SU-DHL-6 (cell line): ENCODE results near the gene ZNF587.
A peak's percentile ranks its signal among the peaks of the same experiment; 100 is the strongest.
"Not testable (repeated sequence)": the region's sequence is repeated elsewhere in the genome, so short reads cannot be mapped to it uniquely, and the experiment has no call there.

ENCODE experiments used
- H2AFZ ChIP-seq: fragments of 200-600 bp; sonication (generic); 2 replicates; pipeline ENCODE4 v1.6.1; 2014; ENCODE audit warnings: low read depth, mild to moderate bottlenecking, moderate library complexity, mixed read lengths, antibody characterized with exemption, low read length; ENCODE audit not compliant: severe bottlenecking
- H3F3A ChIP-seq: fragments of 200-600 bp; shearing (Covaris generic); 2 replicates; pipeline ENCODE4 v1.6.0; 2016; ENCODE audit warnings: antibody characterized with exemption, mild to moderate bottlenecking; ENCODE audit not compliant: insufficient read depth
- H3K27ac ChIP-seq: fragments of 200-600 bp; sonication (generic); 2 replicates; pipeline ENCODE4 v1.5.1; 2016; ENCODE audit warnings: low read depth, mild to moderate bottlenecking, low read length, moderate library complexity, mixed read lengths
- H3K27me3 ChIP-seq: fragments of 200-600 bp; sonication (generic), shearing (Covaris generic); 2 replicates; pipeline ENCODE4 v1.6.0; 2014; ENCODE audit warnings: mild to moderate bottlenecking, low read length
- H3K36me3 ChIP-seq: fragments of 200-600 bp; sonication (generic); 2 replicates; pipeline ENCODE4 v1.6.1; 2014; ENCODE audit warnings: mild to moderate bottlenecking, low read length, mixed read lengths
- H3K4me2 ChIP-seq: fragments of 300-600, 200-600 bp; shearing (Covaris generic), sonication (generic); 2 replicates; pipeline ENCODE4 v1.6.0; 2014; ENCODE audit warnings: low read length, low read depth, mild to moderate bottlenecking; ENCODE audit not compliant: poor library complexity, severe bottlenecking
- H3K4me3 ChIP-seq: fragments of 200-600 bp; sonication (generic); 2 replicates; pipeline ENCODE4 v1.5.1; 2014; ENCODE audit warnings: antibody characterized with exemption, low read length, mild to moderate bottlenecking, mixed read lengths; ENCODE audit not compliant: insufficient read depth, poor library complexity, severe bottlenecking
- H3K79me2 ChIP-seq: fragments of 200-600 bp; sonication (generic); 2 replicates; pipeline ENCODE4 v1.6.1; 2014; ENCODE audit warnings: mild to moderate bottlenecking, low read length, moderate library complexity; ENCODE audit not compliant: insufficient read depth
- H3K9ac ChIP-seq: fragments of 200-600 bp; sonication (generic); 2 replicates; pipeline ENCODE4 v1.7.0; 2014; ENCODE audit warnings: mild to moderate bottlenecking, low read length
- H3K9me2 ChIP-seq: fragments of 200-600 bp; sonication (generic); replicated peaks from 2 replicates; pipeline ENCODE4 v1.6.1; 2014; ENCODE audit warnings: low read length; ENCODE audit not compliant: insufficient read depth
- H3K9me3 ChIP-seq: fragments of 200-600 bp; sonication (generic); 2 replicates; pipeline ENCODE4 v1.6.1; 2014; ENCODE audit warnings: low read length, mixed read lengths; ENCODE audit not compliant: insufficient read depth
- H4K20me1 ChIP-seq: fragments of 200-600 bp; sonication (generic); 2 replicates; pipeline ENCODE4 v1.6.1; 2014; ENCODE audit warnings: low read depth, mild to moderate bottlenecking, antibody characterized with exemption, low read length, moderate library complexity, mixed read lengths
- CTCF ChIP-seq: fragments of 200-600 bp; sonication (generic); IDR thresholded peaks from one replicate; pipeline ENCODE4 v1.5.1; 2017; ENCODE audit warnings: antibody characterized with exemption, mild to moderate bottlenecking, low read length, moderate library complexity; ENCODE audit not compliant: insufficient read depth, poor library complexity, severe bottlenecking
- EZH2phosphoT487 ChIP-seq: fragments of 200-600 bp; sonication (generic), shearing (Covaris generic); conservative IDR thresholded peaks from 2 replicates; pipeline ENCODE4 v1.6.1; 2018; ENCODE audit warnings: mild to moderate bottlenecking, antibody characterized with exemption, low read length, moderate library complexity, mixed read lengths

Gene ZNF587

GRCh38 chr19:57825511-57825910 lies 24.1 kb upstream of the ZNF587 start:
- Histone ChIP-seq H3K36me3 (no peaks in the 10 kb centered on the region), H3K4me2 (no peak overlapping the region), H3K27me3 (no peaks in the 10 kb centered on the region), H3F3A (no peaks in the 10 kb centered on the region), H3K79me2 (peaks cover 93% of the 10 kb centered on the region), H3K4me3 (no peak overlapping the region), H3K9ac (no peak overlapping the region), H3K27ac (no peak overlapping the region), H3K9me2 (no peaks in the 10 kb centered on the region), H2AFZ (no peak overlapping the region), H3K9me3 (no peaks in the 10 kb centered on the region), H4K20me1 (no peaks in the 10 kb centered on the region; the same call in 1 of the 2 replicates)
- TF ChIP-seq CTCF (no peak), EZH2phosphoT487 (no peak)

- H3K9ac ChIP-seq: no peak overlapping the region
- peaks cover 79% of the 10 kb centered on the region for H3K79me2 ChIP-seq
- no peak overlapping the region for H3K27ac ChIP-seq
- no peaks in the 10 kb centered on the region; the same call in 1 of the 2 replicates for H4K20me1 ChIP-seq
- no peaks in the 10 kb centered on the region for H3K27me3 ChIP-seq
- H3K9me3 ChIP-seq: no peaks in the 10 kb centered on the region
- H3F3A ChIP-seq: no peaks in the 10 kb centered on the region
- no peak overlapping the region for H3K4me2 ChIP-seq
- H3K9me2 ChIP-seq: no peaks in the 10 kb centered on the region
- TF ChIP-seq CTCF (no peak), EZH2phosphoT487 (no peak)
- no peak overlapping the region for H2AFZ ChIP-seq
- no peak overlapping the region for H3K4me3 ChIP-seq
- no peaks in the 10 kb centered on the region for H3K36me3 ChIP-seq
Observed at GRCh38 chr19:57829316-57829715, 20.3 kb upstream of the ZNF587 start.

GRCh38 chr19:57830071-57830602 lies 19.5 kb upstream of the ZNF587 start, which contains the start of gene ZNF587B:
ZNF587B (plus strand) TSS chr19:57830299; CDS start chr19:57830529, 230 bp downstream.
- H2AFZ ChIP-seq: no peak within 1 kb of the TSS
- H3F3A ChIP-seq: no peaks in the 10 kb centered on the region
- H3K9ac ChIP-seq: no peak within 1 kb of the TSS
- no peak within 1 kb of the TSS for H3K4me2 ChIP-seq
- H3K36me3 ChIP-seq: no peaks in the 10 kb centered on the region
- peaks cover 71% of the 10 kb centered on the region for H3K79me2 ChIP-seq
- no peak for TF ChIP-seq EZH2phosphoT487
- peak; percentile 43 for TF ChIP-seq CTCF
- no peaks in the 10 kb centered on the region for H3K27me3 ChIP-seq
- H3K27ac ChIP-seq: no peak within 1 kb of the TSS
- H3K9me3 ChIP-seq: no peaks in the 10 kb centered on the region
- no peak within 1 kb of the TSS for H3K4me3 ChIP-seq
- no peaks in the 10 kb centered on the region for H3K9me2 ChIP-seq
- no peaks in the 10 kb centered on the region; the same call in 1 of the 2 replicates for H4K20me1 ChIP-seq

- H2AFZ ChIP-seq, H3K4me3 ChIP-seq, H4K20me1 ChIP-seq, H3K27me3 ChIP-seq, H3K27ac ChIP-seq, H3F3A ChIP-seq, H3K9me3 ChIP-seq, H3K9ac ChIP-seq, H3K9me2 ChIP-seq, H3K4me2 ChIP-seq, H3K36me3 ChIP-seq: not testable (repeated sequence)
- H3K79me2 ChIP-seq: peaks cover 30% of the 10 kb centered on the region
Observed at GRCh38 chr19:57836991-57837390, 12.7 kb upstream of the ZNF587 start.

GRCh38 chr19:57838622-57839191 lies 11.0 kb upstream of the ZNF587 start:
- not testable (repeated sequence) for H4K20me1 ChIP-seq, H3F3A ChIP-seq, H3K9ac ChIP-seq, H3K9me2 ChIP-seq, H3K4me3 ChIP-seq, H3K27me3 ChIP-seq, H3K9me3 ChIP-seq, H3K4me2 ChIP-seq, H3K27ac ChIP-seq, H3K36me3 ChIP-seq, H2AFZ ChIP-seq
- peaks cover 37% of the 10 kb centered on the region for H3K79me2 ChIP-seq
